ACC112 (cell line): ENCODE measurements around the gene NOTCH1.

Experiments
- H2AFZ ChIP-seq: fragments of 200-600 bp; sonication (generic); one replicate; pipeline ENCODE4 v1.6.0; 2017; ENCODE audit warnings: antibody characterized with exemption, low read length; ENCODE audit not compliant: unreplicated experiment
- H3K27ac ChIP-seq: fragments of 200-600 bp; sonication (generic); 2 replicates; pipeline ENCODE4 v1.5.1; 2014; ENCODE audit warnings: low read depth, mild to moderate bottlenecking, antibody characterized with exemption, low read length, moderate library complexity
- H3K27me3 ChIP-seq: fragments of 200-600 bp; sonication (generic); 2 replicates; pipeline ENCODE4 v1.6.1; 2014; ENCODE audit warnings: mild to moderate bottlenecking, antibody characterized with exemption, low read length, moderate library complexity, mixed read lengths; ENCODE audit not compliant: insufficient read depth
- H3K36me3 ChIP-seq: fragments of 200-600 bp; sonication (generic); 2 replicates; pipeline ENCODE4 v1.6.1; 2016; ENCODE audit warnings: mild to moderate bottlenecking, antibody characterized with exemption, low read length, moderate library complexity, mixed read lengths; ENCODE audit not compliant: insufficient read depth
- H3K4me1 ChIP-seq: fragments of 200-600 bp; sonication (generic); one replicate; pipeline ENCODE4 v1.6.1; 2016; ENCODE audit warnings: low read length, mixed read lengths; ENCODE audit not compliant: insufficient read depth, unreplicated experiment, control insufficient read depth
- H3K4me3 ChIP-seq: fragments of 200-600 bp; sonication (generic); 2 replicates; pipeline ENCODE4 v1.5.1; 2014; ENCODE audit warnings: mild to moderate bottlenecking, low read depth, low read length
- H3K79me2 ChIP-seq: fragments of 200-600 bp; sonication (generic); one replicate; pipeline ENCODE4 v1.6.0; 2016; ENCODE audit warnings: low read length; ENCODE audit not compliant: control insufficient read depth, unreplicated experiment, insufficient read depth

The NOTCH1 gene

GRCh38 chr9:136495238-136495800, 50.5 kb downstream of the NOTCH1 start:
- no peaks in the 10 kb centered on the region for H3K27me3 ChIP-seq
- no peaks in the 10 kb centered on the region for H3K4me1 ChIP-seq
- no peaks in the 10 kb centered on the region for H3K36me3 ChIP-seq
- H2AFZ ChIP-seq, result no peak overlapping the region
- H3K27ac ChIP-seq, result no peak overlapping the region
- H3K79me2 ChIP-seq, result no peaks in the 10 kb centered on the region
- no peak overlapping the region for H3K4me3 ChIP-seq

- Histone ChIP-seq H3K79me2 (no peaks in the 10 kb centered on the region), H3K27ac (no peak overlapping the region), H3K4me1 (no peaks in the 10 kb centered on the region), H3K4me3 (no peak overlapping the region), H3K27me3 (no peaks in the 10 kb centered on the region), H3K36me3 (no peaks in the 10 kb centered on the region), H2AFZ (no peak overlapping the region)
These were observed 51.2 kb downstream of the NOTCH1 start for GRCh38 chr9:136494531-136495215.

GRCh38 chr9:136494012-136494411, 51.8 kb downstream of the NOTCH1 start:
- Histone ChIP-seq H3K36me3 (no peaks in the 10 kb centered on the region), H3K4me1 (no peaks in the 10 kb centered on the region), H3K27me3 (no peaks in the 10 kb centered on the region), H3K27ac (no peak overlapping the region), H2AFZ (no peak overlapping the region), H3K79me2 (no peaks in the 10 kb centered on the region), H3K4me3 (no peak overlapping the region)

GRCh38 chr9:136493567-136493971, 52.3 kb downstream of the NOTCH1 start:
- Histone ChIP-seq H3K79me2 (no peaks in the 10 kb centered on the region), H3K4me3 (no peak overlapping the region), H3K36me3 (no peaks in the 10 kb centered on the region), H3K27me3 (no peaks in the 10 kb centered on the region), H3K4me1 (no peaks in the 10 kb centered on the region), H3K27ac (no peak overlapping the region), H2AFZ (no peak overlapping the region)

GRCh38 chr9:136492978-136493522, 52.8 kb downstream of the NOTCH1 start:
- no peaks in the 10 kb centered on the region for H3K27me3 ChIP-seq
- H3K4me3 ChIP-seq, result no peak overlapping the region
- no peak overlapping the region for H2AFZ ChIP-seq
- H3K27ac ChIP-seq, result no peak overlapping the region
- H3K79me2 ChIP-seq, result no peaks in the 10 kb centered on the region
- no peaks in the 10 kb centered on the region for H3K4me1 ChIP-seq
- no peaks in the 10 kb centered on the region for H3K36me3 ChIP-seq

GRCh38 chr9:136489731-136490130, 56.1 kb downstream of the NOTCH1 start:
- Histone ChIP-seq H3K4me3 (no peak overlapping the region), H3K36me3 (no peaks in the 10 kb centered on the region), H3K79me2 (no peaks in the 10 kb centered on the region), H3K27ac (no peak overlapping the region), H3K27me3 (no peaks in the 10 kb centered on the region), H2AFZ (no peak overlapping the region), H3K4me1 (peaks cover 1% of the 10 kb centered on the region)

GRCh38 chr9:136488247-136489214, 57.3 kb downstream of the NOTCH1 start:
- Histone ChIP-seq H3K27ac (no peak overlapping the region), H2AFZ (no peak overlapping the region), H3K36me3 (no peaks in the 10 kb centered on the region), H3K27me3 (no peaks in the 10 kb centered on the region), H3K4me3 (no peak overlapping the region), H3K4me1 (peaks cover 9% of the 10 kb centered on the region), H3K79me2 (no peaks in the 10 kb centered on the region)

GRCh38 chr9:136487672-136488071, 58.2 kb downstream of the NOTCH1 start:
- Histone ChIP-seq H2AFZ (no peak overlapping the region), H3K4me3 (no peak overlapping the region), H3K4me1 (peaks cover 9% of the 10 kb centered on the region), H3K27ac (no peak overlapping the region), H3K27me3 (no peaks in the 10 kb centered on the region), H3K36me3 (no peaks in the 10 kb centered on the region), H3K79me2 (peaks cover 1% of the 10 kb centered on the region)

- no peak overlapping the region for H3K27ac ChIP-seq
- H3K36me3 ChIP-seq, result no peaks in the 10 kb centered on the region
- H2AFZ ChIP-seq, result no peak overlapping the region
- H3K4me1 ChIP-seq, result peaks cover 9% of the 10 kb centered on the region
- H3K79me2 ChIP-seq, result peaks cover 8% of the 10 kb centered on the region
- H3K27me3 ChIP-seq, result no peaks in the 10 kb centered on the region
- no peak overlapping the region for H3K4me3 ChIP-seq
These were observed 58.8 kb downstream of the NOTCH1 start for GRCh38 chr9:136486823-136487620.

GRCh38 chr9:136486131-136486530, 59.7 kb downstream of the NOTCH1 start:
- Histone ChIP-seq H3K36me3 (no peaks in the 10 kb centered on the region), H3K4me3 (no peak overlapping the region), H2AFZ (no peak overlapping the region), H3K4me1 (peaks cover 14% of the 10 kb centered on the region), H3K79me2 (peaks cover 17% of the 10 kb centered on the region), H3K27me3 (no peaks in the 10 kb centered on the region), H3K27ac (no peak overlapping the region)
